ENCODE data around the gene PANK4.

Gene PANK4

GRCh38 chr1:2540816-2541492 lies 14.6 kb upstream of the PANK4 start:
- TF ChIP-seq GATA2 (IDR thresholded peaks at IDR 0.05; ENCODE audit: low read depth, low read length) = no peak
- no peak for TF ChIP-seq GATA3 (IDR thresholded peaks at IDR 0.05; ENCODE audit: low read depth, low read length)

- TF ChIP-seq GATA2 (IDR thresholded peaks at IDR 0.05; ENCODE audit: low read depth, low read length) = no peak
- no peak for TF ChIP-seq GATA3 (IDR thresholded peaks at IDR 0.05; ENCODE audit: low read depth, low read length)
Observed at GRCh38 chr1:2539312-2539907, 13.0 kb upstream of the PANK4 start.

- no peak for TF ChIP-seq GATA3 (IDR thresholded peaks at IDR 0.05; ENCODE audit: low read depth, low read length)
- no peak for TF ChIP-seq GATA2 (IDR thresholded peaks at IDR 0.05; ENCODE audit: low read depth, low read length)
Observed at GRCh38 chr1:2538872-2539271, 12.5 kb upstream of the PANK4 start.

DNA sequence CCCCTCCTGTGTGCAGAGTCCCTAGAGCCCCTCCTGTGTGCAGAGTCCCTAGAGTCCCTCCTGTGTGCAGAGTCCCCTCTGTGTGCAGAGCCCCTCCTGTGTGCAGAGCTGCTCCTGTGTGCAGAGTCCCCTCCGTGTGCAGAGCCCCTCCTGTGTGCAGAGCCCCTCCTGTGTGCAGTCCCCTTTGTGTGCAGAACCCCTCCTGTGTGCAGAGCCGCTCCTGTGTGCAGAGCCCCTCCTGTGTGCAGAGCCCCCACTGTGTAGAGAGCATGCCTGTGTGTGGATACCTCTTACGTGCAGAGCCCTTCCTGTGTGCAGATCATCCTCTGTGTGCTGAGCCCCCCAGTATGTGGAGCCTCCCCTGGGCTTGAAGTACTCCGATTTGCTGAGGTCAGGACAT lies 12.0 kb upstream of the PANK4 start:
- no peak for TF ChIP-seq GATA2 (IDR thresholded peaks at IDR 0.05; ENCODE audit: low read depth, low read length)
- no peak for TF ChIP-seq GATA3 (IDR thresholded peaks at IDR 0.05; ENCODE audit: low read depth, low read length)

DNA sequence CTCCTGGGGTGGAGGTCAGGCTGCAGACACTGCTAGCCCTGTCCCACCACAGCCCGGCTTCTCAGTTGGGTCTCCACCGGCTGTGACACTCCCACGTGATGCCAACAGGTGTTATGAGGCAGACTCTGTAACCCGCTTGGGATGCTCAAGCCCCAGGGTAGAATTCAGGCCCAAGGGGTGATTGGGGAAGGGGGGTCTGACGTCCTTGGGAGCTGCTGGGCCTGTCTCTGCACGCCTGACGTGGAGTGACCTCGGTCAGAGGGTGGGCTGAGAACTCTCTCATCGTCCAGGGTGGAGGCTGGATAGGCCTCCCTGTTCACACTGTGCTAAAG lies 11.4 kb upstream of the PANK4 start:
- TF ChIP-seq GATA3 (IDR thresholded peaks at IDR 0.05; ENCODE audit: low read depth, low read length) (no peak), GATA2 (IDR thresholded peaks at IDR 0.05; ENCODE audit: low read depth, low read length) (no peak)

- TF ChIP-seq GATA3 (IDR thresholded peaks at IDR 0.05; ENCODE audit: low read depth, low read length) (no peak), GATA2 (IDR thresholded peaks at IDR 0.05; ENCODE audit: low read depth, low read length) (no peak)
Observed at GRCh38 chr1:2535981-2536380, 9.6 kb upstream of the PANK4 start.

GRCh38 chr1:2535455-2535854 lies 9.1 kb upstream of the PANK4 start:
- TF ChIP-seq GATA3 (IDR thresholded peaks at IDR 0.05; ENCODE audit: low read depth, low read length) (no peak), GATA2 (IDR thresholded peaks at IDR 0.05; ENCODE audit: low read depth, low read length) (no peak)

DNA sequence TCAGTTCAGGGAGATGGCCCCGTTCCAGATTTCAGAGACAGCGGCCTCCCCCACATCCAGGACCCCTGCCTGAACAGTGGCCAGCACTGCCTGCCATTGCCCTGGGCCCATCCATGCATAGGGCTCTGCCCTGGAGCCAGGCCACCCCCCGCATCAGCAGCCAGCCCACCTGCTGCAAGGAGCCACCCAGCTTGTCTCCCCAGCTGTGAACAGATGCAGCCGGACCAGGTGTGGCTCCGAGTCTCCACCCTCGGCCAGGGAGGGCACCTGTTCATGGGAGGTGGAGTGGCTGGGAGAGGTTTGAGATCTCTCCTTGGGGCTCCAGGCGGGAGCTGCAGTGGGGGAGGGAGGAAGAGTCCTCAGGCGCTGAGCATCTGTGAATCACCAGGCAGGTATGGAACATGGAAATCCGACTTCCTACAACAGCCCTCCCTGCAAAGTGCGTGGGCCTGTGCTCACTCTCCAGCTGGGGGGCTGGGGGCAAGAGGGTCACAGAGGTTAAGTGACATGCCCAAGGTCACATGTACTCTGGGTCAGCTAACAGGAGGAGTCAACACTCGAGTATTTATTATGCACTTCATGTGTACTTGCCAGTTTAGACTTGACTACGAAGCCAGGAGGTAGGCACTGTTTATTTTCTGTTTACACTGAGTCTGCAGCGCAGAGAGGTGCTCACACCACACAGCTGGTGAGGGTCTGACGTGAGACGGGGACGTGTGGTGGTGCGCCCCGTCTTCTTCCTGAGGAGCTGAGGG lies 8.5 kb upstream of the PANK4 start:
- no peak for TF ChIP-seq GATA3 (IDR thresholded peaks at IDR 0.05; ENCODE audit: low read depth, low read length)
- TF ChIP-seq GATA2 (IDR thresholded peaks at IDR 0.05; ENCODE audit: low read depth, low read length) = no peak

GRCh38 chr1:2534315-2534686 lies 7.9 kb upstream of the PANK4 start:
- no peak for TF ChIP-seq GATA2 (IDR thresholded peaks at IDR 0.05; ENCODE audit: low read depth, low read length)
- no peak for TF ChIP-seq GATA3 (IDR thresholded peaks at IDR 0.05; ENCODE audit: low read depth, low read length)

DNA sequence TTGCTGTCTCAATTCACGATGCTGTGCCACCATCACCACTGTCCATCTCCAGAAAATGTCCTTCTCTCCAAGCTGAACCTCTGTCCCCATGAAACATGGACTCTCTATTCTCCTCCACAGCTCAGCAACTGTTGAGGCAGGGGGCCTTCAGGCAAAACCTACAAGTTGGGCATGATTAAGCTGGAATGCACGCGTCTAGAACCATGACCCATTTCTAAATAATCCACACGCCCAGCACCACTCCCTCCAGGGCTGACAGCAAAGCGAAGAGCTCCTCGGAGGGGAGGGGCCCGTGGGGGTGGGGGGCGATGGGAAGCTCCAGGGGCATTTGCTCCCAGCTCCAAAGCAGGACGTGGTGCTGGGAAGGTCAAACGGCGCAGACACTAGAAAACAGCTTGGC lies 7.0 kb upstream of the PANK4 start:
- TF ChIP-seq GATA3 (IDR thresholded peaks at IDR 0.05; ENCODE audit: low read depth, low read length) = no peak
- no peak for TF ChIP-seq GATA2 (IDR thresholded peaks at IDR 0.05; ENCODE audit: low read depth, low read length)

DNA sequence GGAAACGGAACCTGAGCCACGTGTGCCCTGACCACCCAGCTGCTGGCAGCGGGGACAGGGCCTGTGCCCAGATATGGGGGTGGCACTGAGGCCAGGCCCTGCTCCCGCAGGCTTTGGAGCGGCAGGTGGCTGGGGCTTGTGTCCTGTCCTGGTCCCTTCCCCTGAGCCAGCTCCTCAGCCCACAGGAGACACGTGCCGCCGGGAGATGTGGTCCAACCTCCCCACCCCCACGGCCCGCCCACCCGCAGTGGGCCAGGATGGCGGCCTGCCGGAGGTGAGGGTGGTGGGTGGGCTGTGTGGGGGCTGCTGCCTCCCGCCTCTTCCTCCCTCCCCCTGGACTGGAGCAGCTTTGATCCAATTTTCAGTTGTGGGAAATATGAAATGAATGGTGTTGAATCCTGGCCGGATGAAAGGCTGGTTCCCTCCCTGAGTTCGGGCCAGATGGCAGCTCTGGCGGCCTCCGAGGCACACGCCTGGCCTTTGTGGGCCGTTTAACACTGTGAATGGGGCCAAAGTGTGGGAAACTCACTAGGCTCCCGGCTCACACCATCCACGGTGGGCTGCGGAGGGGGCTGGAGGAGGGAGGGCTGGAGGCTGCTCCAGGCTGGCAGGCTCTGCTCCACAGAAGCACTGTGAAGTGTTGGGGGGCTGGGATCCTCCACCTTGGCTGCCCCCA lies 6.2 kb upstream of the PANK4 start:
- TF ChIP-seq GATA3 (IDR thresholded peaks at IDR 0.05; ENCODE audit: low read depth, low read length) (no peak), GATA2 (IDR thresholded peaks at IDR 0.05; ENCODE audit: low read depth, low read length) (no peak)

DNA sequence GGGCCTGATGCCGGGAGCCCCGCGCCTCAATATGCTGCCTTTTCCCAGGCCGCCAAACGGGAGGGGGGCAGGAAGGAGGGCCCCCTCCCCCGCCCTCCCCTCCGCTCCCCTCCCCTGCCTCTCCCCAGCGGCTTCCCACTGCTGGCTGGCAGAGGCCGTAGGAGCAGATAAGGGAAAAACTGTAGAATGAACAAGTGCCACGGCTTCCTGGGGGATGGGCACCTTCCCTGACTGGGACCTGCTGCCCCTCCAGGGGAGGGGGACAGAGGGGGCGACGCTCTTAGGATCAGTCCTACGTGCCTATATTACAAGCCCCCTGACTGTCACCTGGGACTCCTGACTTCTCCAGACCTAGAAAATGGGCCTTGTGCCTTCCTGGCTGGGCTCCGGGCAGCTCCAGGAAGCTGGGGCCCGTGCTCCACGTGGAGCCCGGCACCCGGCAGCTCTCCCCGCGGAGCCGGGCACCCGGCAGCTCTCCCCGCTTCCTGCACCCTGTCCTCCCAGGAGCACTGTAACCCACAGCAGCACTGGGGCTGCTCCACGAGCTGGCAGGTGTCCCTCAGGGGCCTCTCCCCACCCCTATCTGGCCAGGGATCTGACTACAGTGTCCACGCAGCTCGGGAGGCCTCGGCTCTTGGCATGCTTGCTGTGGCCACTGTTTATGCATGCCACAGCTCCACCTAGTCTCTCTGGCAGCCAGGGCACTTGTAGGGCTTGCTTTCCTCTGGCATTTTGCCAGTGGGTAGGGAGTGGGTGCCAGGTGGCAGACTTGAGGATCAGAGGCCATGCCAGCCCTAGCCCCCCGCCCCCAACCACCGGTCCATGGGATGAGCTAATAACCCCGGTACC lies 4.3 kb upstream of the PANK4 start:
- peak; percentile 70 for TF ChIP-seq GATA2 (IDR thresholded peaks at IDR 0.05; ENCODE audit: low read depth, low read length)
- no peak for TF ChIP-seq GATA3 (IDR thresholded peaks at IDR 0.05; ENCODE audit: low read depth, low read length)

DNA sequence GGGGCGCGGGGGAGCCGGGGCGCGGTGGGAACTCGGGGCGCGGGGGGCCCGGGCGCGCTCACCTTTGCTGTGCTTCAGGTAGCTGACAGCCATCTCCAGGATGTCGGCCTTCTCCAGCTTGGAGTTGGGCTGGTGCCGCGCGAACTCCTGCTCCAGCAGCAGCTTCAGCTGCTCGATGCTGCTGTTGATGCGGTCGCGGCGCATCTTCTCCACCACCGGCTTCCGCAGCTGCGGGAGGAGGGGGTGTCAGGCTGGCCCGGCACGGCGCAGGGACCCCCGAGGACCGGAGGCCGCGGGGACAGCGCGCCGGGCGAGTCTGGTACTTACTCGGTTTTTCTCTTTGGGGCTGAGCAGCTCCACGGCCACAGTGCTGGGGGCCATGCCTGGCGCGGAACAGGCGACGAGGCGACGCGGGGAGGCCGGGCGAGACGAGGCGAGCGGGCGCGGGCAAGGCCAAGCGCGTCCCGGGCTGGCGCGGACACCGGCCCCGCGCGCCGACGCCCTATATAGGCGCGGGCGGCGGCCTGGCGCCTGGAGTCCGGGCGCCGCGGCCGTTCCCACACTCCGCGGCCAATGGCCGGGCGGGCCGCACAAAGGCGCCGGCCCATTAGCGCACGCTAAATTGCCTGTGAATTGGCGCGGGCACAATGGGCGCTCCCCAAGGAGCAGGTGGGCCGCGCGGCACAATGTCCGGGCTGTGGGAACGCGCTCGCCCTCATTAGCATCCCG lies 3.6 kb upstream of the PANK4 start, which contains the start of gene HES5:
HES5 (minus strand) TSS at position 480 of the 729 bp plus-strand sequence; CDS start at position 381, 99 bp downstream.
- TF ChIP-seq GATA2 (IDR thresholded peaks at IDR 0.05; ENCODE audit: low read depth, low read length) = no peak
- no peak for TF ChIP-seq GATA3 (IDR thresholded peaks at IDR 0.05; ENCODE audit: low read depth, low read length)

Measured in SH-SY5Y (cell line).